PC-3 (cell line): Measurements from ENCODE around the gene LRRC10B. TPM values are rescaled to one million over a fixed set of nuclear protein-coding genes. Genes with fewer than 3 reads are reported as not detected.
A peak's percentile ranks its signal among the peaks of the same experiment; 100 is the strongest.

Experiments used
- ATAC-seq: fragments of 200-7000 bp; cut with Tn5 transposase; 2 replicates; pipeline ENCODE4 v1.9.1; 2020; ENCODE audit warnings: mild to moderate bottlenecking, moderate library complexity
- BruUV-seq: library from RNA; stranded (reverse); fragments of 400-500 nt; replicated peaks from 2 replicates; lab custom pipeline; 2021; lab: Mats Ljungman, UMichigan
- CTCF ChIA-PET: fragments of 300-600 bp; sonication (Branson Sonifier 250); formaldehyde crosslinking; loops from one replicate; lab custom pipeline; 2022; ENCODE audit warnings: antibody characterized with exemption; lab: Charles Lee
- POLR2A ChIA-PET: fragments of 300-600 bp; sonication (Branson Sonifier 250); formaldehyde crosslinking; loops from one replicate; lab custom pipeline; 2022; ENCODE audit warnings: antibody characterized with exemption; ENCODE audit not compliant: unreplicated experiment; lab: Charles Lee
- DNase-seq: peaks from one replicate; pipeline ENCODE4 v3.0.0-alpha.2; 2015
- H2AFZ ChIP-seq: fragments of 300-600 bp; sonication (generic); 2 replicates; pipeline ENCODE4 v1.6.0; 2016; ENCODE audit warnings: antibody characterized with exemption, low read length
- H3F3A ChIP-seq: fragments of 300-600 bp; sonication (generic); one replicate; pipeline ENCODE4 v1.6.0; 2017; ENCODE audit warnings: antibody characterized with exemption, low read length, control low read depth, mild to moderate bottlenecking; ENCODE audit not compliant: unreplicated experiment
- H3K27ac ChIP-seq: fragments of 300-600 bp; sonication (generic); 2 replicates; pipeline ENCODE4 v1.5.1; 2016; ENCODE audit warnings: mild to moderate bottlenecking, low read length
- H3K27me3 ChIP-seq: fragments of 300-600 bp; sonication (generic); 2 replicates; pipeline ENCODE4 v1.6.1; 2016; ENCODE audit warnings: low read length, mixed read lengths
- H3K36me3 ChIP-seq: fragments of 300-600 bp; sonication (generic); 2 replicates; pipeline ENCODE4 v1.6.1; 2016; ENCODE audit warnings: low read depth, mixed run types, low read length, mixed read lengths
- H3K4me1 ChIP-seq: fragments of 300-600 bp; sonication (generic); 2 replicates; pipeline ENCODE4 v1.5.1; 2016; ENCODE audit warnings: low read length; ENCODE audit not compliant: insufficient read depth
- H3K4me2 ChIP-seq: fragments of 300-600 bp; sonication (generic); 2 replicates; pipeline ENCODE4 v1.6.0; 2016; ENCODE audit warnings: low read length
- H3K4me3 ChIP-seq: fragments of 300-600 bp; sonication (generic); 2 replicates; pipeline ENCODE4 v1.5.1; 2016; ENCODE audit warnings: mild to moderate bottlenecking, low read length, mixed read lengths
- H3K79me2 ChIP-seq: fragments of 300-600 bp; sonication (generic); 2 replicates; pipeline ENCODE4 v1.6.1; 2017; ENCODE audit warnings: low read length, mixed read lengths
- H3K9ac ChIP-seq: fragments of 300-600 bp; sonication (generic); 2 replicates; pipeline ENCODE4 v1.6.0; 2016; ENCODE audit warnings: mild to moderate bottlenecking, low read length
- H3K9me2 ChIP-seq: fragments of 300-600 bp; sonication (generic); replicated peaks from 2 replicates; pipeline ENCODE4 v1.6.1; 2016; ENCODE audit warnings: mixed run types, low read length, mixed read lengths
- H3K9me3 ChIP-seq: fragments of 300-600 bp; sonication (generic); 2 replicates; pipeline ENCODE4 v1.6.1; 2016; ENCODE audit warnings: low read length, mixed read lengths
- H4K20me1 ChIP-seq: fragments of 300-600 bp; sonication (generic); 2 replicates; pipeline ENCODE4 v1.6.1; 2016; ENCODE audit warnings: low read length, mixed read lengths
- CTCF ChIP-seq: fragments of 300-600 bp; sonication (generic); conservative IDR thresholded peaks from 2 replicates; pipeline ENCODE4 v1.5.1; 2017; ENCODE audit warnings: antibody characterized with exemption, low read depth, mild to moderate bottlenecking, low read length
- EZH2 ChIP-seq: fragments of 300-600 bp; sonication (generic); IDR thresholded peaks from one replicate; pipeline ENCODE4 v1.6.1; 2017; ENCODE audit warnings: antibody characterized with exemption, mild to moderate bottlenecking, low read length; ENCODE audit not compliant: unreplicated experiment
- EZH2phosphoT487 ChIP-seq: fragments of 300-600 bp; sonication (generic); IDR thresholded peaks from 2 replicates; pipeline ENCODE4 v1.6.1; 2018; ENCODE audit warnings: mild to moderate bottlenecking, antibody characterized with exemption, low read length, borderline replicate concordance
- intact Hi-C: fragments of 100-400 bp; cut with micrococcal nuclease; formaldehyde crosslinking; loops from 2 replicates; pipeline ENCODE4 v1.9.0; 2023
- total RNA-seq: library from RNA; depleted of rRNA; stranded (reverse); fragments of >200 nt; gene quantifications from 2 replicates; pipeline ENCODE4 v1.2.3, GENCODE V29; 2014

The LRRC10B gene
- total RNA-seq, 1 experiment from 2014 or later = 0.55 TPM

- Histone ChIP-seq H2AFZ (no peak overlapping the region), H3K27me3 (no peaks in the 10 kb centered on the region), H3K9me2 (no peaks in the 10 kb centered on the region), H3K9ac (peak overlapping the region; percentile 21; the same call in 1 of the 2 replicates), H3K9me3 (no peaks in the 10 kb centered on the region), H3K4me3 (no peak overlapping the region), H3K4me1 (peaks cover 10% of the 10 kb centered on the region), H3K27ac (peak overlapping the region; percentile 8; the same call in 1 of the 2 replicates), H3K79me2 (no peaks in the 10 kb centered on the region), H3K4me2 (no peak overlapping the region), H3F3A (no peaks in the 10 kb centered on the region), H3K36me3 (no peaks in the 10 kb centered on the region), H4K20me1 (no peaks in the 10 kb centered on the region)
- BruUV-seq = no TSS peak
- intact Hi-C loops = loop anchor here (5.0 kb wide), 1 partner anchor 95 kb away; no protein-coding TSS in a partner anchor
- peak; percentile 55 for ATAC-seq
- DNase-seq = peak; percentile 73
- ChIA-PET POLR2A (no interaction called here), CTCF (interaction anchor here (0.5 to 1.1 kb wide), 3 partner anchors 11 to 103 kb away, joined by 3 to 4 read pairs (median 3); no protein-coding TSS in a partner anchor)
- no peak for TF ChIP-seq EZH2phosphoT487
- peak; percentile 95 for TF ChIP-seq CTCF
Measured at GRCh38 chr11:61532134-61533038, 23.8 kb downstream of the LRRC10B start.

GRCh38 chr11:61533039-61533375, 24.5 kb downstream of the LRRC10B start:
- no peaks in the 10 kb centered on the region for H3K36me3 ChIP-seq
- no peak overlapping the region for H2AFZ ChIP-seq
- H3K9me2 ChIP-seq = no peaks in the 10 kb centered on the region
- H3K9me3 ChIP-seq = no peaks in the 10 kb centered on the region
- ChIA-PET CTCF (no interaction called here), POLR2A (no interaction called here)
- H3K79me2 ChIP-seq = no peaks in the 10 kb centered on the region
- no peaks in the 10 kb centered on the region for H4K20me1 ChIP-seq
- TF ChIP-seq CTCF (no peak), EZH2 (no peak), EZH2phosphoT487 (no peak)
- H3K4me3 ChIP-seq = no peak overlapping the region
- no peak overlapping the region for H3K4me2 ChIP-seq
- intact Hi-C loops = loop anchor here (5.0 kb wide), 1 partner anchor 94 kb away; no protein-coding TSS in a partner anchor
- H3K9ac ChIP-seq = no peak overlapping the region
- H3K27ac ChIP-seq = peak overlapping the region; percentile 8; the same call in 1 of the 2 replicates
- no peaks in the 10 kb centered on the region for H3F3A ChIP-seq
- no peaks in the 10 kb centered on the region for H3K27me3 ChIP-seq
- peaks cover 10% of the 10 kb centered on the region for H3K4me1 ChIP-seq
- no peak for ATAC-seq
- DNase-seq = no peak
- BruUV-seq = no TSS peak

GRCh38 chr11:61533401-61533800, 24.9 kb downstream of the LRRC10B start:
- no peaks in the 10 kb centered on the region for H3F3A ChIP-seq
- ATAC-seq (no peak; the same call in 1 of the 2 replicates), DNase-seq (peak; percentile 14)
- ChIA-PET POLR2A (no interaction called here), CTCF (no interaction called here)
- no peak overlapping the region for H3K27ac ChIP-seq
- no peak overlapping the region for H3K4me3 ChIP-seq
- TF ChIP-seq EZH2phosphoT487 = no peak
- no peak for TF ChIP-seq CTCF
- no peak for TF ChIP-seq EZH2
- no peaks in the 10 kb centered on the region for H4K20me1 ChIP-seq
- no peaks in the 10 kb centered on the region for H3K9me3 ChIP-seq
- no peaks in the 10 kb centered on the region for H3K9me2 ChIP-seq
- H3K27me3 ChIP-seq = no peaks in the 10 kb centered on the region
- H3K79me2 ChIP-seq = no peaks in the 10 kb centered on the region
- no TSS peak for BruUV-seq
- no peak overlapping the region for H3K9ac ChIP-seq
- no peak overlapping the region for H3K4me2 ChIP-seq
- no peaks in the 10 kb centered on the region for H3K36me3 ChIP-seq
- intact Hi-C loops = loop anchor here (5.0 kb wide), 1 partner anchor 94 kb away; no protein-coding TSS in a partner anchor
- H2AFZ ChIP-seq = no peak overlapping the region
- H3K4me1 ChIP-seq = peaks cover 10% of the 10 kb centered on the region
